IMR-90 (cell line): ENCODE results near the gene MSMP. TPM values are rescaled to one million over a fixed set of nuclear protein-coding genes. Genes with fewer than 3 reads are reported as not detected.

Source experiments
- ATAC-seq: fragments of 200-7000 bp; cut with Tn5 transposase; 2 replicates; pipeline ENCODE4 v1.9.1; 2020; ENCODE audit warnings: low read depth, mild to moderate bottlenecking, moderate library complexity
- BruUV-seq: library from RNA; stranded (reverse); fragments of 400-500 nt; replicated peaks from 2 replicates; lab custom pipeline; 2021; lab: Mats Ljungman, UMichigan
- CTCF ChIA-PET: fragments of 300-600 bp; formaldehyde crosslinking; extraction: SDS; loops from one replicate; lab custom pipeline; 2021; ENCODE audit warnings: antibody characterized with exemption; lab: Yijun Ruan, JAX
- POLR2A ChIA-PET: fragments of 300-600 bp; sonication (Branson Sonifier 250); formaldehyde crosslinking; loops from one replicate; lab custom pipeline; 2022; ENCODE audit warnings: antibody characterized with exemption; ENCODE audit not compliant: unreplicated experiment; lab: Charles Lee
- DNase-seq: peaks from one replicate; pipeline ENCODE4 v3.0.0; 2013
- H2AFZ ChIP-seq: replicated peaks from 2 replicates; pipeline ENCODE3; 2013; ENCODE audit warnings: low read length, mild to moderate bottlenecking; ENCODE audit not compliant: poor library complexity
- H2AK5ac ChIP-seq: 2 replicates; pipeline ENCODE4 v1.6.1; 2013; ENCODE audit warnings: low read depth, low read length, inconsistent platforms
- H2AK9ac ChIP-seq: replicated peaks from 2 replicates; pipeline ENCODE3; 2013; ENCODE audit warnings: mild to moderate bottlenecking, low read depth, low read length, moderate library complexity; ENCODE audit not compliant: poor library complexity
- H2BK120ac ChIP-seq: 2 replicates; pipeline ENCODE4 v1.6.1; 2013; ENCODE audit warnings: low read depth, low read length, inconsistent platforms
- H2BK15ac ChIP-seq: 3 replicates; pipeline ENCODE4 v1.6.1; 2013; ENCODE audit warnings: low read depth, low read length, inconsistent platforms
- H2BK20ac ChIP-seq: 2 replicates; pipeline ENCODE4 v1.6.1; 2013; ENCODE audit warnings: low read depth, mild to moderate bottlenecking, inconsistent platforms, low read length, moderate library complexity
- H2BK5ac ChIP-seq: 2 replicates; pipeline ENCODE4 v1.6.1; 2013; ENCODE audit warnings: mild to moderate bottlenecking, low read depth, low read length, inconsistent platforms; ENCODE audit not compliant: poor library complexity, severe bottlenecking
- H3K14ac ChIP-seq: replicated peaks from 2 replicates; pipeline ENCODE4 v1.6.1; 2013; ENCODE audit warnings: low read depth, low read length, inconsistent platforms
- H3K18ac ChIP-seq: 2 replicates; pipeline ENCODE4 v1.6.1; 2013; ENCODE audit warnings: low read depth, low read length, control low read depth
- H3K23ac ChIP-seq: 2 replicates; pipeline ENCODE4 v1.6.1; 2013; ENCODE audit warnings: low read depth, low read length, inconsistent platforms
- H3K27ac ChIP-seq: 2 replicates; pipeline ENCODE4 v1.5.1; 2013; ENCODE audit warnings: mild to moderate bottlenecking, control low read depth, low read length; ENCODE audit not compliant: insufficient read depth
- H3K27me3 ChIP-seq: 2 replicates; pipeline ENCODE4 v1.6.1; 2013; ENCODE audit warnings: low read length; ENCODE audit not compliant: control insufficient read depth, insufficient read depth
- H3K36me3 ChIP-seq: 2 replicates; pipeline ENCODE4 v1.6.1; 2013; ENCODE audit warnings: low read length, mixed read lengths; ENCODE audit not compliant: control insufficient read depth, insufficient read depth
- H3K4ac ChIP-seq: 2 replicates; pipeline ENCODE4 v1.6.1; 2013; ENCODE audit warnings: low read depth, low read length, inconsistent platforms
- H3K4me1 ChIP-seq: 2 replicates; pipeline ENCODE4 v1.6.1; 2013; ENCODE audit warnings: low read length, mixed read lengths; ENCODE audit not compliant: control insufficient read depth, insufficient read depth
- H3K4me2 ChIP-seq: 2 replicates; pipeline ENCODE4 v1.6.1; 2013; ENCODE audit warnings: low read depth, mild to moderate bottlenecking, control low read depth, low read length, moderate library complexity
- H3K4me3 ChIP-seq: 2 replicates; pipeline ENCODE4 v1.5.1; 2013; ENCODE audit warnings: low read depth, mild to moderate bottlenecking, control low read depth, low read length, moderate library complexity; ENCODE audit not compliant: insufficient read depth
- H3K56ac ChIP-seq: 2 replicates; pipeline ENCODE4 v1.6.1; 2013; ENCODE audit warnings: low read length, inconsistent platforms; ENCODE audit not compliant: insufficient read depth; ENCODE audit errors: extremely low read depth
- H3K79me1 ChIP-seq, 2 experiments: 2 replicates each; pipeline ENCODE4 v1.6.1; 2013; ENCODE audit warnings: low read length in 2 of 2, inconsistent platforms in 1 of 2, low read depth in 1 of 2
- H3K9ac ChIP-seq: 2 replicates; pipeline ENCODE4 v1.6.1; 2013; ENCODE audit warnings: low read depth, low read length, control low read depth
- H3K9me1 ChIP-seq: 2 replicates; pipeline ENCODE4 v1.6.1; 2013; ENCODE audit warnings: low read length, inconsistent platforms; ENCODE audit not compliant: insufficient read depth
- H3K9me3 ChIP-seq: 2 replicates; pipeline ENCODE4 v1.6.1; 2013; ENCODE audit warnings: low read length; ENCODE audit not compliant: control insufficient read depth, insufficient read depth
- H4K20me1 ChIP-seq: 2 replicates; pipeline ENCODE4 v1.6.1; 2013; ENCODE audit warnings: low read length, inconsistent platforms; ENCODE audit not compliant: insufficient read depth
- H4K5ac ChIP-seq: 2 replicates; pipeline ENCODE4 v1.6.1; 2013; ENCODE audit warnings: mild to moderate bottlenecking, low read depth, low read length, control low read depth
- H4K8ac ChIP-seq, 2 experiments: 2 replicates each; pipeline ENCODE4 v1.6.1; 2013; ENCODE audit warnings: low read depth in 2 of 2, low read length in 2 of 2, control low read depth in 1 of 2, inconsistent platforms in 1 of 2
- H4K91ac ChIP-seq: 2 replicates; pipeline ENCODE4 v1.6.1; 2013; ENCODE audit warnings: low read depth, low read length, inconsistent platforms; ENCODE audit not compliant: insufficient read depth
- CTCF ChIP-seq: conservative IDR thresholded peaks from 2 replicates; pipeline ENCODE4 v1.5.1; 2012; ENCODE audit warnings: mild to moderate bottlenecking, low read depth, low read length, improper control_type of control experiment
- MAFK ChIP-seq: IDR thresholded peaks from 2 replicates; pipeline ENCODE4 v1.6.1; 2012; ENCODE audit warnings: low read depth, low read length, improper control_type of control experiment
- MAZ ChIP-seq: IDR thresholded peaks from 2 replicates; pipeline ENCODE4 v1.6.1; 2012; ENCODE audit warnings: low read depth, mild to moderate bottlenecking, low read length, improper control_type of control experiment, moderate library complexity, borderline replicate concordance
- NFE2L2 ChIP-seq: fragments of 150-350 bp; IDR thresholded peaks from 2 replicates; pipeline ENCODE4 v1.6.1; 2016; ENCODE audit warnings: low read depth, mild to moderate bottlenecking, low read length
- POLR2A ChIP-seq: IDR thresholded peaks from 2 replicates; pipeline ENCODE4 v1.6.1; 2012; ENCODE audit warnings: mild to moderate bottlenecking, low read depth, low read length
- RAD21 ChIP-seq: IDR thresholded peaks from 2 replicates; pipeline ENCODE4 v1.6.1; 2012; ENCODE audit warnings: low read length, improper control_type of control experiment
- SMC3 ChIP-seq: fragments of 150-350 bp; IDR thresholded peaks from 2 replicates; pipeline ENCODE4 v1.6.1; 2016; ENCODE audit warnings: low read depth, mild to moderate bottlenecking, antibody characterized with exemption, low read length, moderate library complexity
- WGBS, 2 experiments: methylation state at CpG; one replicate each; pipeline versions ENCODE4 v1.1.5 to v1.1.7; 2013; ENCODE audit warnings: missing lambda C conversion rate in 2 of 2; ENCODE audit not compliant: insufficient read length in 1 of 2; ENCODE audit errors: extremely low coverage in 2 of 2; 5-methylcytosine and 5-hydroxymethylcytosine counted together
- dilution Hi-C: fragments of 300-500 bp; cut with HindIII; formaldehyde crosslinking; loops from one replicate; pipeline ENCODE4 v1.14.3; 2018; ENCODE audit warnings: low sequenced_read_pairs; ENCODE audit not compliant: unreplicated experiment
- in situ Hi-C: fragments of 300-500 bp; cut with MboI; formaldehyde crosslinking; loops from 3 replicates; pipeline ENCODE4 v1.14.3; 2019; ENCODE audit warnings: low sequenced_read_pairs, inconsistent platforms, mixed read lengths
- intact Hi-C: fragments of 100-400 bp; cut with micrococcal nuclease; formaldehyde crosslinking; loops from 2 replicates; pipeline ENCODE4 v1.10.0; 2022
- polyA plus RNA-seq, 3 experiments: library from polyadenylated mRNA; depleted of rRNA; stranded (reverse); fragments of >200 nt; gene quantifications; 2 replicates each; pipeline ENCODE4 v1.2.3, GENCODE V29; 2012; ENCODE audit warnings: low replicate concordance in 1 of 3
- total RNA-seq: library from RNA; depleted of rRNA; stranded (reverse); fragments of >200 nt; gene quantifications from 2 replicates; pipeline ENCODE4 v1.2.3, GENCODE V29; 2012

Gene MSMP
- total and polyA plus RNA-seq, 2 of the 4 experiments (the other 2 are of a cell fraction) = not detected

- no peak overlapping the region for H3K4ac ChIP-seq
Observed at GRCh38 chr9:35736201-35736633, 17.9 kb downstream of the MSMP start.

More at GRCh38 chr9:35736201-35736633, 17.9 kb downstream of the MSMP start:
- CTCF ChIA-PET = interaction anchor here (0.6 to 1.2 kb wide), 3 partner anchors 9 to 12 kb away, joined by 5 to 7 read pairs (median 7); partner anchors contain the start of genes GBA2 and RGP1
- Histone ChIP-seq H4K91ac (no peak overlapping the region), H4K5ac (no peak overlapping the region), H2BK20ac (no peak overlapping the region), H3K79me1 (peaks cover 24 to 84% of the 10 kb centered on the region in 2 experiments), H4K20me1 (peaks cover 20% of the 10 kb centered on the region), H2BK15ac (no peak overlapping the region), H3K14ac (no peak overlapping the region), H2AK5ac (peak overlapping the region; percentile 52; the same call in 1 of the 2 replicates), H3K9ac (no peak overlapping the region), H3K36me3 (peaks cover 54% of the 10 kb centered on the region), H3K9me1 (peaks cover 3% of the 10 kb centered on the region; the same call in 1 of the 2 replicates), H3K23ac (no peak overlapping the region), H3K4me1 (no peaks in the 10 kb centered on the region), H3K27ac (no peak overlapping the region), H3K18ac (no peak overlapping the region), H4K8ac (no peak overlapping the region), H2BK5ac (no peak overlapping the region), H3K27me3 (no peaks in the 10 kb centered on the region), H3K4me3 (no peak overlapping the region), H2AFZ (peak overlapping the region; percentile 68), H3K4me2 (no peak overlapping the region), H2AK9ac (peak overlapping the region; percentile 22), H2BK120ac (no peak overlapping the region), H3K9me3 (no peaks in the 10 kb centered on the region), H3K56ac (no peak overlapping the region)
- ATAC-seq (peak; percentile 32), DNase-seq (peak; percentile 79)
- 30% methylated on average over 2 of the region's 5 CpGs; no CpG with 5 or more reads in 1 of the 2 experiments for WGBS, 2 experiments
- dilution Hi-C loops (no loop called here), in situ Hi-C loops (no loop called here), intact Hi-C loops (no loop called here)
- POLR2A ChIA-PET = no interaction called here
- TF ChIP-seq NFE2L2 (no peak), SMC3 (peak; percentile 63; the same call in 1 of the 2 replicates), CTCF (peak; percentile 87), MAZ (no peak), MAFK (no peak), POLR2A (no peak), RAD21 (peak; percentile 71)
- BruUV-seq = no TSS peak
